ENCODE data around the gene ST3GAL4.

DNA sequence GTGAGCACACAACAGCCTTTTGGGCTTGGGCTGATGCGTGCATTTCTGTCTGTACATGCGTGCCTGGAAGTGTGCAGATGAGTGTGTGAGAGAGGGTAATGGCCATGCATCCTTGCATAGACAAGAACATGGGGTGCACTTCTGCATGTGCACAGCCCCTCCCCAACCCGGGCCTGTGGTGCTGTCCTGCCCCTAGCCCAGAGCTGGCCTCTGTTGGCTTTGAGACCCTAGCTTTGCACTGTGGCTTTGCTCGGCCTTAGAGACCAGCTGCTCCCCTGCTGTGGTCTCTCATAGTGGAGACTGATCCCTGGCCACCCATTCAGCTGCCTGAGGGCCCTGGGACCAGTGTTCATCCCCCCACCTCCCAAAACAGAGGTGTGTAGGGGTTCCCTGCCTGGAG is 25.4 kb downstream of the ST3GAL4 start:
- TF ChIP-seq, protein P1, sequence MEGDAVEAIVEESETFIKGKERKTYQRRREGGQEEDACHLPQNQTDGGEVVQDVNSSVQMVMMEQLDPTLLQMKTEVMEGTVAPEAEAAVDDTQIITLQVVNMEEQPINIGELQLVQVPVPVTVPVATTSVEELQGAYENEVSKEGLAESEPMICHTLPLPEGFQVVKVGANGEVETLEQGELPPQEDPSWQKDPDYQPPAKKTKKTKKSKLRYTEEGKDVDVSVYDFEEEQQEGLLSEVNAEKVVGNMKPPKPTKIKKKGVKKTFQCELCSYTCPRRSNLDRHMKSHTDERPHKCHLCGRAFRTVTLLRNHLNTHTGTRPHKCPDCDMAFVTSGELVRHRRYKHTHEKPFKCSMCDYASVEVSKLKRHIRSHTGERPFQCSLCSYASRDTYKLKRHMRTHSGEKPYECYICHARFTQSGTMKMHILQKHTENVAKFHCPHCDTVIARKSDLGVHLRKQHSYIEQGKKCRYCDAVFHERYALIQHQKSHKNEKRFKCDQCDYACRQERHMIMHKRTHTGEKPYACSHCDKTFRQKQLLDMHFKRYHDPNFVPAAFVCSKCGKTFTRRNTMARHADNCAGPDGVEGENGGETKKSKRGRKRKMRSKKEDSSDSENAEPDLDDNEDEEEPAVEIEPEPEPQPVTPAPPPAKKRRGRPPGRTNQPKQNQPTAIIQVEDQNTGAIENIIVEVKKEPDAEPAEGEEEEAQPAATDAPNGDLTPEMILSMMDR (IDR thresholded peaks at IDR 0.05): no peak
- no peak for TF ChIP-seq EP300 (IDR thresholded peaks at IDR 0.05)
- no peak for TF ChIP-seq POLR2AphosphoS5 (IDR thresholded peaks at IDR 0.05)

Measured in sigmoid colon (tissue), 4 donors.